Esophagus squamous epithelium (tissue), 5 donors: ENCODE data around the gene RELN. TPM values are rescaled to one million over a fixed set of nuclear protein-coding genes. Genes with fewer than 3 reads are reported as not detected.

Experiments used
- DNase-seq: peaks from one replicate; lab custom pipeline; 2025; lab: John Stamatoyannopoulos, UW
- H3K27ac ChIP-seq, 4 donors: fragments of 200-600 bp; sonication (generic); one replicate each; pipeline ENCODE4 v1.5.1; 2016 to 2019; ENCODE audit warnings: mild to moderate bottlenecking in 1 of 4
- H3K27me3 ChIP-seq, 4 donors: fragments of 200-600 bp; sonication (generic); 1 replicate in 3 of 4; 2 replicates in 1 of 4; pipeline versions ENCODE4 v1.5.1 to v1.6.0; 2017 to 2021; ENCODE audit warnings: antibody characterized with exemption in 1 of 4
- H3K36me3 ChIP-seq, 3 donors: fragments of 200-600 bp; sonication (generic); one replicate each; pipeline ENCODE4 v1.5.1; 2016 to 2019
- H3K4me1 ChIP-seq, 3 donors: fragments of 200-600 bp; sonication (generic); one replicate each; pipeline ENCODE4 v1.5.1; 2017 to 2019
- H3K4me3 ChIP-seq, 4 donors: fragments of 200-600 bp; sonication (generic); 1 replicate in 3 of 4; 2 replicates in 1 of 4; pipeline ENCODE4 v1.5.1; 2016 to 2019; ENCODE audit warnings: mild to moderate bottlenecking in 2 of 4, moderate library complexity in 1 of 4
- H3K9me3 ChIP-seq, 3 donors: fragments of 200-600 bp; sonication (generic); one replicate each; pipeline ENCODE4 v1.5.1; 2016 to 2019
- CTCF ChIP-seq, 6 experiments: fragments of 450-650 bp in 4 of 6; fragments of 200-600 bp in 2 of 6; sonication (generic) in 2 of 6; IDR thresholded peaks; one replicate each; pipeline ENCODE4 v1.5.1; 2016 to 2019; ENCODE audit warnings: antibody characterized with exemption in 6 of 6, mild to moderate bottlenecking in 4 of 6, moderate library complexity in 4 of 6
- POLR2A ChIP-seq, 4 donors: fragments of 450-650 bp; IDR thresholded peaks; one replicate each; pipeline ENCODE4 v1.6.1; 2017; ENCODE audit warnings: antibody characterized with exemption in 4 of 4, mild to moderate bottlenecking in 4 of 4, moderate library complexity in 3 of 4
- whole genome bisulfite sequencing, 2 donors: methylation state at CpG; one replicate each; pipeline ENCODE4 v1.1.5; 2018; 5-methylcytosine and 5-hydroxymethylcytosine counted together
- intact Hi-C: fragments of 100-400 bp; cut with DNase I; formaldehyde crosslinking; loops from one replicate; pipeline ENCODE4 v1.15.0; 2022
- total RNA-seq, 4 donors: library from RNA; depleted of rRNA; stranded (reverse); fragments of >200 nt; gene quantifications; one replicate each; pipeline ENCODE4 v1.1.0, GENCODE V29; 2016
- donor health status: DM: yes; HTN: yes; CAD: no.

Gene RELN
- total RNA-seq, 4 donors from 2014 or later = 0.68 to 6.5 (median 1.00) TPM

GRCh38 chr7:103632972-103633371 lies 356.5 kb downstream of the RELN start:
- Histone ChIP-seq H3K36me3 (no peaks in the 10 kb centered on the region), H3K4me3 (no peak overlapping the region), H3K27me3 (no peaks in the 10 kb centered on the region), H3K9me3 (no peaks in the 10 kb centered on the region), H3K27ac (no peak overlapping the region), H3K4me1 (no peaks in the 10 kb centered on the region)
- intact Hi-C loops = no loop called here
- 37% methylated on average over 1 of the region's 1 CpG for WGBS, 2 donors
- no peak for DNase-seq
- TF ChIP-seq POLR2A (IDR thresholded peaks at IDR 0.05) = no peak
- TF ChIP-seq CTCF (IDR thresholded peaks at IDR 0.05) = no peak

GRCh38 chr7:103632005-103632639 lies 357.3 kb downstream of the RELN start:
- Histone ChIP-seq H3K4me1 (no peaks in the 10 kb centered on the region), H3K9me3 (no peaks in the 10 kb centered on the region), H3K27me3 (no peaks in the 10 kb centered on the region), H3K27ac (no peak overlapping the region), H3K36me3 (no peaks in the 10 kb centered on the region), H3K4me3 (no peak overlapping the region)
- no peak for TF ChIP-seq CTCF (IDR thresholded peaks at IDR 0.05)
- 46 to 52% methylated on average over 5 of the region's 5 CpGs for WGBS, 2 donors
- DNase-seq = no peak
- intact Hi-C loops = no loop called here

- H3K4me3 ChIP-seq = no peak overlapping the region
- WGBS, 2 donors = 78 to 91% methylated on average over 2 of the region's 2 CpGs
- no peaks in the 10 kb centered on the region for H3K4me1 ChIP-seq
- H3K9me3 ChIP-seq = no peaks in the 10 kb centered on the region
- no peak for DNase-seq
- H3K36me3 ChIP-seq = no peaks in the 10 kb centered on the region
- no peak for TF ChIP-seq POLR2A (IDR thresholded peaks at IDR 0.05)
- TF ChIP-seq CTCF (IDR thresholded peaks at IDR 0.05) = no peak
- intact Hi-C loops = no loop called here
- no peak overlapping the region for H3K27ac ChIP-seq
- no peaks in the 10 kb centered on the region for H3K27me3 ChIP-seq
These were observed 359.1 kb downstream of the RELN start for GRCh38 chr7:103630318-103630717.

- intact Hi-C loops = no loop called here
These were observed 360.7 kb downstream of the RELN start for GRCh38 chr7:103628742-103629141.

GRCh38 chr7:103626776-103627175 lies 362.7 kb downstream of the RELN start:
- no peak for TF ChIP-seq CTCF (IDR thresholded peaks at IDR 0.05)
- TF ChIP-seq POLR2A (IDR thresholded peaks at IDR 0.05) = no peak
- WGBS, 2 donors = 38 to 65% methylated on average over 1 of the region's 1 CpG
- intact Hi-C loops = no loop called here

More at GRCh38 chr7:103628742-103629141, 360.7 kb downstream of the RELN start:
- H3K4me3 ChIP-seq = no peak overlapping the region
- no peaks in the 10 kb centered on the region for H3K36me3 ChIP-seq
- H3K4me1 ChIP-seq = no peaks in the 10 kb centered on the region
- H3K27ac ChIP-seq = no peak overlapping the region
- 71 to 78% methylated on average over 2 of the region's 2 CpGs for WGBS, 2 donors
- DNase-seq = no peak
- no peak for TF ChIP-seq POLR2A (IDR thresholded peaks at IDR 0.05)
- TF ChIP-seq CTCF (IDR thresholded peaks at IDR 0.05) = no peak
- H3K9me3 ChIP-seq = no peaks in the 10 kb centered on the region
- H3K27me3 ChIP-seq = no peaks in the 10 kb centered on the region

More at GRCh38 chr7:103626776-103627175, 362.7 kb downstream of the RELN start:
- no peak for DNase-seq
- Histone ChIP-seq H3K36me3 (no peaks in the 10 kb centered on the region), H3K27me3 (no peaks in the 10 kb centered on the region), H3K4me3 (no peak overlapping the region), H3K4me1 (no peaks in the 10 kb centered on the region), H3K9me3 (no peaks in the 10 kb centered on the region), H3K27ac (no peak overlapping the region)
